H1 (cell line): ENCODE data around the gene CENPP. TPM values are rescaled to one million over a fixed set of nuclear protein-coding genes. Genes with fewer than 3 reads are reported as not detected.

Experiments
- ASH2L ChIP-seq: fragments of 200-600, 300-600 bp; sonication (generic); IDR thresholded peaks from one replicate; pipeline ENCODE4 v1.7.1; 2017; ENCODE audit warnings: low read length
- CHD2 ChIP-seq: IDR thresholded peaks from 2 replicates; pipeline ENCODE4 v1.6.1; 2012; ENCODE audit warnings: low read length, improper control_type of control experiment
- JUND ChIP-seq: IDR thresholded peaks from 2 replicates; pipeline ENCODE4 v1.6.1; 2011; ENCODE audit warnings: mild to moderate bottlenecking, improper control_type of control experiment, low read length
- RFX5 ChIP-seq: IDR thresholded peaks from 2 replicates; pipeline ENCODE4 v1.6.1; 2011; ENCODE audit warnings: low read depth, low read length, improper control_type of control experiment, borderline replicate concordance
- RXRA ChIP-seq: IDR thresholded peaks from 2 replicates; pipeline ENCODE4 v1.6.1; 2011; ENCODE audit warnings: low read depth, mild to moderate bottlenecking, low read length, moderate library complexity; ENCODE audit not compliant: insufficient read depth
- SIN3A ChIP-seq, 2 experiments: IDR thresholded peaks in 1 of 2; conservative IDR thresholded peaks in 1 of 2; 2 replicates each; pipeline ENCODE4 v1.6.1; 2011 to 2012; ENCODE audit warnings: low read length in 2 of 2, improper control_type of control experiment in 1 of 2, low read depth in 1 of 2, mild to moderate bottlenecking in 1 of 2
- SP1 ChIP-seq: IDR thresholded peaks from 2 replicates; pipeline ENCODE4 v1.6.1; 2011; ENCODE audit warnings: low read depth, low read length
- SP2 ChIP-seq: IDR thresholded peaks from 2 replicates; pipeline ENCODE4 v1.6.1; 2012; ENCODE audit warnings: mild to moderate bottlenecking, low read length, inconsistent platforms
- TAF1 ChIP-seq: IDR thresholded peaks from 2 replicates; pipeline ENCODE4 v1.6.1; 2011; ENCODE audit warnings: mild to moderate bottlenecking, low read depth, low read length
- TBP ChIP-seq: IDR thresholded peaks from 2 replicates; pipeline ENCODE4 v1.6.1; 2011; ENCODE audit warnings: low read depth, low read length, improper control_type of control experiment
- TCF12 ChIP-seq: IDR thresholded peaks from 2 replicates; pipeline ENCODE4 v1.6.1; 2011; ENCODE audit warnings: low read depth, mild to moderate bottlenecking, low read length
- polyA plus RNA-seq, 7 experiments: library from polyadenylated mRNA; depleted of rRNA in 3 of 7; stranded (reverse) in 5 of 7; unstranded in 2 of 7; fragments of >200 nt in 5 of 7; fragments of 200-250 nt in 2 of 7; gene quantifications; 1 replicate in 5 of 7; 2 replicates in 1 of 7; 4 replicates in 1 of 7; pipeline versions ENCODE4 v1.2.1 to v1.2.3, GENCODE V29; 2011 to 2013; ENCODE audit warnings: missing spikeins in 2 of 7, mixed read lengths in 2 of 7
- total RNA-seq: library from RNA; stranded (reverse); fragmentation: NEBNext Ultra II Directional; extraction: Animal tissue kit (Norgen Biotek cat#: 25700); gene quantifications from 2 replicates; pipeline ENCODE4 v1.2.1, GENCODE V29; 2021
- TF ChIP-seq, protein P1 (sequence below), 3 experiments: IDR thresholded peaks; 1 replicate in 2 of 3; 2 replicates in 1 of 3; pipeline versions ENCODE4 v1.5.1 to v1.6.1; 2011; ENCODE audit warnings: low read length in 3 of 3, mild to moderate bottlenecking in 3 of 3, inconsistent platforms in 2 of 3, low read depth in 1 of 3, moderate library complexity in 1 of 3; ENCODE audit not compliant: insufficient read depth in 1 of 3; ENCODE audit errors: control extremely low read depth in 1 of 3
- TF ChIP-seq, protein P2 (sequence below): IDR thresholded peaks from 2 replicates; pipeline ENCODE4 v1.6.1; 2011; ENCODE audit warnings: low read depth, mild to moderate bottlenecking, low read length; ENCODE audit not compliant: insufficient read depth
- TF ChIP-seq, protein P3 (sequence below): IDR thresholded peaks from 2 replicates; pipeline ENCODE4 v1.6.1; 2012; ENCODE audit warnings: low read length, inconsistent platforms
- TF ChIP-seq, protein P4 (sequence below): IDR thresholded peaks from 2 replicates; pipeline ENCODE4 v1.6.1; 2012; ENCODE audit warnings: inconsistent platforms

The CENPP gene
- total and polyA plus RNA-seq, 2 of the 8 experiments (the other 6 are each of a cell fraction or from before 2014, with no cell fraction given) = 2.7 to 10.8 TPM

DNA sequence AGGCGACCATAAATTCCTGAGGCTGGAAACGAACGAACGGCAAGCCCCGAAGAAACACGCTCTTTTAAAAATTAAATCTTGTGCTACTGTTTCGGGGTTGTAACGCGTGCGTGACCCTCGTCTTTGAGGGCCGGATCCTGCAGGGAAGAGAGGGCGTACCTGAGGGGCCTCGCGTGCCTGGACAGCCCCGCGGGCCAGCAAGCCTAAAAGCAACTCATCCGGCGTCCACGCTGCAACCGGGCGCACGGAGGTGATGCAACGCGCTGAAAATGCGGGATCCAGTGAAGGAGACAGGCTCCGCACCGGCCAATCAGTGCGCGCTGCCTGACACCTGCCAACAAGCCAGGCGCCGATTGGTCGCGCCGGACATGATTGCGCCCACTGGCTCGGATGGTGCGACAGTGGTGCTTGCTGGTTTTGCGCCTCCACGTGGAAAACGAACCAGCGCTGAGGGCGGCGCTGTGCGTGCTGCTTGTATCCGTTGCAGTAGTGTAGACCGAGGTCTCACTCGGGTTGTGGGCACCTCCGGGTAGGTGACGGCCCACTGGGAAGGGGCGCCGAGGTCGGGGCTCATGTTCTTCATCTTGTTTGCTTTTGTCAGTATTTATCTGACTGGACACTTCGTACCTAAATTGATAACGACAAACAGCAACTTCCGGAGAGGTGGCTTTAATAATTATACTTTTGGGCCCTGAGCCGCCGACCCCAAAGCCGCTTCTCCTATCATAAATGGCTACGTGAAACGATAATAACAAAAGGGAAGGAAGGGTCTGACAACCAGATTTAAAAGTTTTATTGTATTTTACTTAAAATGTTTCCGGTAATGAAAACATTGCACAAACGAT, 32.1 kb upstream of the CENPP start, which contains the start of gene IARS1 (continued):
- TF ChIP-seq RXRA (no peak), TAF1 (peak; percentile 95), CHD2 (peak; percentile 90), TBP (peak; percentile 90), TCF12 (no peak), SP2 (no peak), ASH2L (peak; percentile 89), JUND (peak; percentile 74; the same call in 1 of the 2 replicates), RFX5 (no peak), SIN3A (conservative IDR thresholded peaks at IDR 0.05 in 1 of 2, IDR thresholded peaks at IDR 0.05 in 1 of 2; ENCODE audit: low read depth in 1 of 2, low read length in 2 of 2) (peak; percentile 80 to 96; a peak in 2 of 4 replicates), SP1 (peak; percentile 98)
- TF ChIP-seq, protein P1, sequence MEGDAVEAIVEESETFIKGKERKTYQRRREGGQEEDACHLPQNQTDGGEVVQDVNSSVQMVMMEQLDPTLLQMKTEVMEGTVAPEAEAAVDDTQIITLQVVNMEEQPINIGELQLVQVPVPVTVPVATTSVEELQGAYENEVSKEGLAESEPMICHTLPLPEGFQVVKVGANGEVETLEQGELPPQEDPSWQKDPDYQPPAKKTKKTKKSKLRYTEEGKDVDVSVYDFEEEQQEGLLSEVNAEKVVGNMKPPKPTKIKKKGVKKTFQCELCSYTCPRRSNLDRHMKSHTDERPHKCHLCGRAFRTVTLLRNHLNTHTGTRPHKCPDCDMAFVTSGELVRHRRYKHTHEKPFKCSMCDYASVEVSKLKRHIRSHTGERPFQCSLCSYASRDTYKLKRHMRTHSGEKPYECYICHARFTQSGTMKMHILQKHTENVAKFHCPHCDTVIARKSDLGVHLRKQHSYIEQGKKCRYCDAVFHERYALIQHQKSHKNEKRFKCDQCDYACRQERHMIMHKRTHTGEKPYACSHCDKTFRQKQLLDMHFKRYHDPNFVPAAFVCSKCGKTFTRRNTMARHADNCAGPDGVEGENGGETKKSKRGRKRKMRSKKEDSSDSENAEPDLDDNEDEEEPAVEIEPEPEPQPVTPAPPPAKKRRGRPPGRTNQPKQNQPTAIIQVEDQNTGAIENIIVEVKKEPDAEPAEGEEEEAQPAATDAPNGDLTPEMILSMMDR (IDR thresholded peaks at IDR 0.05; ENCODE audit: control extremely low read depth in 1 of 3, insufficient read depth in 1 of 3, low read depth in 1 of 3, low read length in 3 of 3) = peak in 2 of 3 experiments; percentile 34 to 38; a peak in 2 of 4 replicates
- TF ChIP-seq, protein P2, sequence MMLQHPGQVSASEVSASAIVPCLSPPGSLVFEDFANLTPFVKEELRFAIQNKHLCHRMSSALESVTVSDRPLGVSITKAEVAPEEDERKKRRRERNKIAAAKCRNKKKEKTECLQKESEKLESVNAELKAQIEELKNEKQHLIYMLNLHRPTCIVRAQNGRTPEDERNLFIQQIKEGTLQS = peak; percentile 74; the same call in 1 of the 2 replicates
- TF ChIP-seq, protein P3, sequence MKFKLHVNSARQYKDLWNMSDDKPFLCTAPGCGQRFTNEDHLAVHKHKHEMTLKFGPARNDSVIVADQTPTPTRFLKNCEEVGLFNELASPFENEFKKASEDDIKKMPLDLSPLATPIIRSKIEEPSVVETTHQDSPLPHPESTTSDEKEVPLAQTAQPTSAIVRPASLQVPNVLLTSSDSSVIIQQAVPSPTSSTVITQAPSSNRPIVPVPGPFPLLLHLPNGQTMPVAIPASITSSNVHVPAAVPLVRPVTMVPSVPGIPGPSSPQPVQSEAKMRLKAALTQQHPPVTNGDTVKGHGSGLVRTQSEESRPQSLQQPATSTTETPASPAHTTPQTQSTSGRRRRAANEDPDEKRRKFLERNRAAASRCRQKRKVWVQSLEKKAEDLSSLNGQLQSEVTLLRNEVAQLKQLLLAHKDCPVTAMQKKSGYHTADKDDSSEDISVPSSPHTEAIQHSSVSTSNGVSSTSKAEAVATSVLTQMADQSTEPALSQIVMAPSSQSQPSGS = no peak
- TF ChIP-seq, protein P4, sequence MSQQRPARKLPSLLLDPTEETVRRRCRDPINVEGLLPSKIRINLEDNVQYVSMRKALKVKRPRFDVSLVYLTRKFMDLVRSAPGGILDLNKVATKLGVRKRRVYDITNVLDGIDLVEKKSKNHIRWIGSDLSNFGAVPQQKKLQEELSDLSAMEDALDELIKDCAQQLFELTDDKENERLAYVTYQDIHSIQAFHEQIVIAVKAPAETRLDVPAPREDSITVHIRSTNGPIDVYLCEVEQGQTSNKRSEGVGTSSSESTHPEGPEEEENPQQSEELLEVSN = peak; percentile 85
